Measurements from ENCODE around the gene HSD17B1.

DNA sequence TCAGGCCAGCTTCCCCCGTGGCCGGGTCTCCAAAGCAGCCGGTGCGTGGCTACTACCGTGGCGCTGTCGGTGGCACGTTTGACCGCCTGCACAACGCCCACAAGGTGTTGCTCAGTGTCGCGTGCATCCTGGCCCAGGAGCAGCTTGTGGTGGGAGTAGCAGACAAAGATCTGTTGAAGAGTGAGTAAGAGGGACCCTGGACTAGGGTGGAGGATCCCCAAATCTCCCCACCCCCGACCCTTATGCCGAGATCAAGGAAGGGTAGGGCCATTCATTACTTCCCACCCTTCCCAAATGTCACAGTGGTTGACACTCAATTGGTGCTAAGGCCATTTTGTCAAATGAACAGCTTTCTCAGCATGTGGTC is 10.4 kb downstream of the HSD17B1 start:
- TF ChIP-seq, protein P1, sequence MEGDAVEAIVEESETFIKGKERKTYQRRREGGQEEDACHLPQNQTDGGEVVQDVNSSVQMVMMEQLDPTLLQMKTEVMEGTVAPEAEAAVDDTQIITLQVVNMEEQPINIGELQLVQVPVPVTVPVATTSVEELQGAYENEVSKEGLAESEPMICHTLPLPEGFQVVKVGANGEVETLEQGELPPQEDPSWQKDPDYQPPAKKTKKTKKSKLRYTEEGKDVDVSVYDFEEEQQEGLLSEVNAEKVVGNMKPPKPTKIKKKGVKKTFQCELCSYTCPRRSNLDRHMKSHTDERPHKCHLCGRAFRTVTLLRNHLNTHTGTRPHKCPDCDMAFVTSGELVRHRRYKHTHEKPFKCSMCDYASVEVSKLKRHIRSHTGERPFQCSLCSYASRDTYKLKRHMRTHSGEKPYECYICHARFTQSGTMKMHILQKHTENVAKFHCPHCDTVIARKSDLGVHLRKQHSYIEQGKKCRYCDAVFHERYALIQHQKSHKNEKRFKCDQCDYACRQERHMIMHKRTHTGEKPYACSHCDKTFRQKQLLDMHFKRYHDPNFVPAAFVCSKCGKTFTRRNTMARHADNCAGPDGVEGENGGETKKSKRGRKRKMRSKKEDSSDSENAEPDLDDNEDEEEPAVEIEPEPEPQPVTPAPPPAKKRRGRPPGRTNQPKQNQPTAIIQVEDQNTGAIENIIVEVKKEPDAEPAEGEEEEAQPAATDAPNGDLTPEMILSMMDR (IDR thresholded peaks at IDR 0.05 in 4 of 5, conservative IDR thresholded peaks at IDR 0.05 in 1 of 5) = no peak
- TF ChIP-seq POLR2A (IDR thresholded peaks at IDR 0.05) = no peak
